ENCODE results near the gene KRT222.

KRT222 gene

DNA sequence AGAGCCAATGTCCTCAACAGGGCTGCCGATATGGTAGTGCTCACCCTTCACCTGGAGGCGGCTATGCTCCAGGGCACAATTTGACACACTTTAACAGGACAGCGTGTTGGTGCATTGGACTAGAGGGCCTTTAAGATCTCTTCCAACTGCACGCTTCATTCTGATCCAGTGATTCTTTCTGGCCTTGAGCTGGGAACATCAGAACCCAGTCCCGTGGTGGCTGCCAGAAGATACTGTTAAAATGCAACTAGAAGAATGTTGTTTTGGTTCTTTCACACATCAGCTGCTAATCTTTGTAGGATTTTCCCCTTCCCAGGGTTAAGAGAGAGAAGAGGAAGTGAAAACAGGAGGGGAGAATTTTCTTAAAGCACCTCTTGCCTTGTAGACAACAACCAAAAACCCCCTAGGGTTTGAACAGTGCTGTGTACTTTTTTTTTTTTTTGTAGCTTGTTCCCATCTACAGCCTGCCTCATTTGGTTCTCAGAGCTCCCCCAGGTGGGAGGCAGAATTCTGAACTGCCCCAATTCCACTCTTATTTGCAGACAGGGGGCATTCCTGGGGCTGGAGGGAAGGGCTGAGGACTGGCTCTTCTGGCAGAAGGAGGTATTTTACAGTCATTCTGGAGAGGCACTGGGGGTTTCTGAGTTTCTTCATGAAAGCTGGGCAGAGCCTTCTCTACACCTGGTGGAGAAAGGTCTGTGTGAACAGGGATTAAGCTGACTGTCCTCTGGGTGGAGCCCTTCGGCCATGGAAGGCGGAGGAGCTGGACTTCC is 49.7 kb downstream of the KRT222 start:
- DNase-seq (ENCODE audit: insufficient read length, low spot score) (peak; percentile 49), FAIRE-seq (no peak)
- no peak for TF ChIP-seq POLR2A (IDR thresholded peaks at IDR 0.05; ENCODE audit: low read depth, low read length)

- DNase-seq (ENCODE audit: insufficient read length, low spot score) (no peak), FAIRE-seq (no peak)
- no peak for TF ChIP-seq POLR2A (IDR thresholded peaks at IDR 0.05; ENCODE audit: low read depth, low read length)
These were observed 50.4 kb downstream of the KRT222 start for GRCh38 chr17:40614431-40615067.

DNA sequence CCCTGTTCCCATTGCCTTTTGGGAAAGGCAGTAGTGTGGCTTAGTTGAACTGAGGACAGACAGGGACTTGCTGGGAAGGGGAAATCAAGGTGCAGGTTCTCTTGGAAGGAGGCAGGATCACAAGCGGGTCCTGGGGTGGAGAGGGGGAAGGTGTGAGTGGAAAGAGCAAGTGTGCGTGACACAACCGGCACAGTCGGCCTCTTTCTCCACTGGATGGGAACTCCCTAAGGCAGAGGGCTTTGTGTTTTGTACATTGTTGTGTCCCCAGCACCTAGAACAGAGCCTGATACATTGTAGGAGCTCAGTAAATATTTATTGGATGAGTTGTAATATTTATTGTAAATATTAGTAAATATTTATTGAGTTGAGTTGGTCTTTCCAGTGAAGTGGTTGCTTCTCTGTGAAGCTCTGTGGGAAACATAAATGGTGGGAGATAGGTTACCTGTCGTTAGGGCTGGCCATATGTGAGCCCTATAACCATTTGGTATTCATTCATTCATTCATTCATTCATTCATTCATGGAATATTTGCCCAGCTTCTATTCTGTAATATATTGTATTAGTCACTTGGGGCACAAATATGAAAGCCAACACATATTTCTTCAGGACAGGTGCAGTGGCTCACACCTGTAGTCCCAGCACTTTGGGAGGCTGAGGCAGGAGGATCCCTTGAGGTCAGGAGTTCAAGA is 51.4 kb downstream of the KRT222 start:
- no peak for FAIRE-seq
- TF ChIP-seq POLR2A (IDR thresholded peaks at IDR 0.05; ENCODE audit: low read depth, low read length), result no peak
- DNase-seq (ENCODE audit: insufficient read length, low spot score), result no peak

DNA sequence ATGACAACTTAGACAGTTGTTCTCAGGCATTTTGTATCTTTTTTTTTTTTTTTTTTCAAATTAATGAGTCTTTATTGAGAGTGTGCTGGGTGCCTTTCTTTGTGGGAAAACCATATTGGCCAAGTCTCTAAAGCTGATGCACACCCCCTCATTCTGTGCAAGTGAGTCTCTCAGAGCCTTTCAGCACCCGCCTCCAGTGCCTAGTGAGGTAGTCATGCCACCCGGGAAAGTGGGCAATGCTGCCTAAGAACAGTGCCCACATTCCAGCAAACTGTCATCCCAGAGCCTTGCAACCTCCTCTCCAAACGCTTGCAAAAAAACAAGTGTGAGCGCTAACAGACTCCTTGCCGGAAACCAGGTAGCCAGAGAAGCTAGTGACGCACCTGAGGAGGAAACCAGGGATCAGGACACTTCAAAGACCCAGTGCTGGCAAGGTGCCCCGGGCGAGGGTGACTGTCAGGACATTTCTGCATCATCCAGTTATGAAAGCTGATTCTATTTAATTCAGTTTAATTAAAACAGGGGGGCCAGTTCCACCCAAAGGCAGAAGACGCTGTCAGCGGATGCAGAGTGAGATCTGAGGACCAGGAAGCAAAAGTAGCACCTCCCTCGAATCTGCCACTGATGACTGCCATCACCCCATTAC is 52.3 kb downstream of the KRT222 start:
- FAIRE-seq, result no peak

DNA sequence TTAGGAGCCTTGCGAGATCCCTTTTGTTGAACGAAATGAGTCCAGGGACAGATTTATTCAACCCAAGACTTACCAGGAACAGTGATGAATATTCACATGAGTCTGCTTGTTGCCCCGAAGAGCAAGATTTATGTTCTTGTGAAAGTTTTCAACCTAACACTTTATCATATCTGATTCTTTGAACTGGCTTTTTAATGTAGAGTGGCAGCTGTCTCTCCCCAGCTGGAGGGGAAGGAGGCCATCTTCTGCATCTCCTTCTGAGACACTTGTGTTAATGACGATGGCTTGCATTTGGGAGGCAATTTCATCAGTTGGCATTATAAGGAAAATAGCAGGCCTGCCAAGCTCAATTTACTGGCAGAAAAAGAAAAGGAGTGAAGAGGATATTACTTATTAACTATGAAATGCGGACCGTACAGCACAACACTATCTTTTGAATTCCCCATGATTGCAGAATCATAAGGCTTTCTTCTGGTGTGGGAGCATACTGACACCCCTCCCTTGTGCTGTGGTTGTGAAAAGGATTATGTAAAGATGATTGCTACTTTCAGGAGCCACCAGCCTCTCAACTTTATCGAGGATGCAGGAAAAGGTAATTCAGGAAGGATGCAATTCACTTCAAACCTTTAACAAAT is 53.0 kb downstream of the KRT222 start:
- FAIRE-seq, result no peak
- DNase-seq (ENCODE audit: insufficient read length, low spot score), result no peak
- no peak for TF ChIP-seq POLR2A (IDR thresholded peaks at IDR 0.05; ENCODE audit: low read depth, low read length)

More for the DNA sequence above, 52.3 kb downstream of the KRT222 start:
- no peak for TF ChIP-seq POLR2A (IDR thresholded peaks at IDR 0.05; ENCODE audit: low read depth, low read length)
- no peak for DNase-seq (ENCODE audit: insufficient read length, low spot score)

GRCh38 chr17:40610359-40610758 is 54.6 kb downstream of the KRT222 start:
- FAIRE-seq (no peak), DNase-seq (ENCODE audit: insufficient read length, low spot score) (no peak)
- TF ChIP-seq POLR2A (IDR thresholded peaks at IDR 0.05; ENCODE audit: low read depth, low read length), result no peak

GRCh38 chr17:40608061-40608581 is 56.9 kb downstream of the KRT222 start:
- FAIRE-seq (no peak), DNase-seq (ENCODE audit: insufficient read length, low spot score) (no peak)
- no peak for TF ChIP-seq POLR2A (IDR thresholded peaks at IDR 0.05; ENCODE audit: low read depth, low read length)

DNA sequence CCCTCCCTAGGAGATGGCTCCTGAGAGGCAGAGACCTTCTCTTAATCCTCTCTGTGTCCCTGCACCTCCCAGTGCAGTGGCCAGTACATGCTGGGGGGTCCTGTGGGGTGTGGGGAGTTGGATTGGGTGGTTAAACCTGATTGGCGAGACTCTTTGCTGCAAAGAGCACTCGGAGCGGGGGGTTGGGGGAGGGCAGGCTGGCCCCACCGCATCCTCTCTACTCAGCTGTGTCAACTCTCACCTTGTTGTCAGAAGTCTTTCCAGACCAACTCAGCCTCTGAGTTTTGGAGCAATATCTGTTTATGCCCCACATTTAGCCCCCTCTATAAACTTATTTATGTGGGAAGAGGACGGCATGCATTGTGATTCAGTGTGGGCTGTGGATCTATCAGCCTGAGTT is 57.3 kb downstream of the KRT222 start:
- no peak for DNase-seq (ENCODE audit: insufficient read length, low spot score)
- FAIRE-seq, result no peak
- no peak for TF ChIP-seq POLR2A (IDR thresholded peaks at IDR 0.05; ENCODE audit: low read depth, low read length)

DNA sequence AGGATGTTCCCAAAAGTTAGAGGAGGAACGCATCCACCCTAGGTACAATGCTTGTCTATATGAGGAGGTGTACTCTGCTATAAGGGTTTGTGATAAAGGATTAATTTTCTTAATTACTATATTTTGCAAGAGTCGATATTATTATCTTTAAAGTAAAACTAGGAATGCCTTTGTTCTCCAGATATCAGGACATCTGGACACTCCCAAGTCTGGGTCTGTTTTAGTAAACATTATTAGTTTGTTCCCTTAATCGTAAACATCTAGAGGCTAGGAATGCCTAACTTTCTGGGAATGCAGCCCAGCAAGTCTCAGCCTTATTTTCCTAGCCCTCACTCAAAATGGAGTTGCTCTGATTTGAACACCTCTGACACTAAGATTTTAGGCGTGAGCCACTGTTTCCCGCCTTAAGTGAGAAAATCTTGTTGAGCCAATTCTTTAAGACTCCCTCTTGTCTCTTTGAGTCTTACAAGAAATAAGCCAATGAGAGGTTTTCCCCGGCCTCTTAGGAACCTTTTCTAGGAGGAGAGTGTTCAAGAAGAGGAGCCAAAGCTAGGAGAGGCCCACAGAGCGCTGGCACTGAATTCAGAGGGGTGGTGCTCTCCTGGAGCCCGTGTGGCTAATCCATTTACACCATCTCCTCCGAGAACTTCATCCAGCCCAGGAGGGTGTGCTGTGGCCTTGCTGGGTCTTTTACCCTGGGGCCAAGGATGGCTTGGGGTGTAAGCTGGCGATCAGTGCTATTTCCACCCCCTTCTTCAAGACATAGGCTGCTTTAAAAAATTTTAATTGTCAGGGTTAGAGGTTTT is 58.2 kb downstream of the KRT222 start:
- DNase-seq (ENCODE audit: insufficient read length, low spot score), result no peak
- no peak for FAIRE-seq
- TF ChIP-seq POLR2A (IDR thresholded peaks at IDR 0.05; ENCODE audit: low read depth, low read length), result no peak

- DNase-seq (ENCODE audit: insufficient read length, low spot score), result no peak
- FAIRE-seq, result no peak
- TF ChIP-seq POLR2A (IDR thresholded peaks at IDR 0.05; ENCODE audit: low read depth, low read length), result no peak
These were observed 59.7 kb downstream of the KRT222 start for GRCh38 chr17:40605306-40605705.
